OCI-LY7 (cell line): Measurements from ENCODE around the gene SCAP.

ENCODE experiments used
- EZH2phosphoT487 ChIP-seq: fragments of 200-600 bp; sonication (generic); IDR thresholded peaks from 2 replicates; pipeline ENCODE4 v1.6.1; 2018; ENCODE audit warnings: low read depth, borderline replicate concordance, mild to moderate bottlenecking, mixed run types, antibody characterized with exemption, low read length, moderate library complexity, mixed read lengths
- TF ChIP-seq, protein P1 (sequence below): fragments of 200-600 bp; sonication (generic); conservative IDR thresholded peaks from 2 replicates; pipeline ENCODE4 v1.5.1; 2014; ENCODE audit warnings: mild to moderate bottlenecking, antibody characterized with exemption, low read length, moderate library complexity, mixed read lengths

DNA sequence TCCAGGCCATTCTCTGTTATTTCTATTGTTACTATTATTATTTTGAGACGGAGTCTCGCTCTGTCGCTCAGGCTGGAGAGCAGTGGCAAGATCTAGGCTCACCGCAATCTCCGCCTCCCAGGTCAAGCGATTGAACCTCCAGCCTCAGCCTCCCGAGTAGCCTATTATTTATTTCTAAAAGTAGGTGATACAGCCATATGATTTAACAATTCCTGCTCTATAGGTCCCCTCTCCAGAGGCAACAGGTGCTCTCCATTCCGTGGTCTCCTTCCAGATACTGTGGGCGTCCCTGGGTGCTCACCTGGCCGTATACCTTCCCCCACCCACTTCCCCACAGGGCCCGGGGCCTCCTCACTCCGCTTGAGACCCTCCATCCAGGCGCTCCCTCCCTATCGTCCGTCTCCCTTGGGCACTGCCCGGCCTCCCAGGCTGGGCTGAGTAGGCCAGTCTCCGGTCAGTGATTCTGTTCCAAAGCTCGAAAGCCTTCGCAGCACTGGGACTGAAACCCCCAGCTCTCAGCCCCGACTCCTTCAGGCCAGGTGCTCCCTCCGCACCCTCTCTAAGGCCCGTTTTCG, 95.6 kb downstream of the SCAP start:
- TF ChIP-seq, protein P1, sequence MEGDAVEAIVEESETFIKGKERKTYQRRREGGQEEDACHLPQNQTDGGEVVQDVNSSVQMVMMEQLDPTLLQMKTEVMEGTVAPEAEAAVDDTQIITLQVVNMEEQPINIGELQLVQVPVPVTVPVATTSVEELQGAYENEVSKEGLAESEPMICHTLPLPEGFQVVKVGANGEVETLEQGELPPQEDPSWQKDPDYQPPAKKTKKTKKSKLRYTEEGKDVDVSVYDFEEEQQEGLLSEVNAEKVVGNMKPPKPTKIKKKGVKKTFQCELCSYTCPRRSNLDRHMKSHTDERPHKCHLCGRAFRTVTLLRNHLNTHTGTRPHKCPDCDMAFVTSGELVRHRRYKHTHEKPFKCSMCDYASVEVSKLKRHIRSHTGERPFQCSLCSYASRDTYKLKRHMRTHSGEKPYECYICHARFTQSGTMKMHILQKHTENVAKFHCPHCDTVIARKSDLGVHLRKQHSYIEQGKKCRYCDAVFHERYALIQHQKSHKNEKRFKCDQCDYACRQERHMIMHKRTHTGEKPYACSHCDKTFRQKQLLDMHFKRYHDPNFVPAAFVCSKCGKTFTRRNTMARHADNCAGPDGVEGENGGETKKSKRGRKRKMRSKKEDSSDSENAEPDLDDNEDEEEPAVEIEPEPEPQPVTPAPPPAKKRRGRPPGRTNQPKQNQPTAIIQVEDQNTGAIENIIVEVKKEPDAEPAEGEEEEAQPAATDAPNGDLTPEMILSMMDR = no peak
- no peak for TF ChIP-seq EZH2phosphoT487
